Skeletal muscle tissue (tissue), 4 donors: ENCODE measurements around the gene HMGXB4. TPM values are rescaled to one million over a fixed set of nuclear protein-coding genes. Genes with fewer than 3 reads are reported as not detected.

Source experiments
- H3K27ac ChIP-seq: one replicate; pipeline ENCODE4 v1.7.0; 2013; ENCODE audit warnings: mild to moderate bottlenecking, low read depth, low read length, inconsistent platforms
- H3K27me3 ChIP-seq, 3 donors: one replicate each; pipeline ENCODE4 v1.7.0; 2013; ENCODE audit warnings: low read length in 3 of 3; ENCODE audit not compliant: control insufficient read depth in 3 of 3, insufficient read depth in 3 of 3
- H3K36me3 ChIP-seq, 3 donors: one replicate each; pipeline ENCODE4 v1.7.0; 2013; ENCODE audit warnings: low read length in 3 of 3; ENCODE audit not compliant: control insufficient read depth in 3 of 3, insufficient read depth in 3 of 3
- H3K4me1 ChIP-seq, 3 donors: one replicate each; pipeline ENCODE4 v1.7.0; 2013; ENCODE audit warnings: low read length in 3 of 3, mild to moderate bottlenecking in 3 of 3; ENCODE audit not compliant: control insufficient read depth in 3 of 3, insufficient read depth in 3 of 3
- H3K4me3 ChIP-seq, 3 donors: one replicate each; pipeline ENCODE4 v1.7.0; 2013; ENCODE audit warnings: low read length in 3 of 3
- H3K9ac ChIP-seq, 3 donors: one replicate each; pipeline ENCODE4 v1.7.0; 2013; ENCODE audit warnings: low read length in 3 of 3, mild to moderate bottlenecking in 3 of 3, moderate library complexity in 2 of 3, low read depth in 1 of 3
- H3K9me3 ChIP-seq, 3 donors: one replicate each; pipeline ENCODE4 v1.7.0; 2013; ENCODE audit warnings: low read length in 3 of 3; ENCODE audit not compliant: control insufficient read depth in 3 of 3
- total RNA-seq: library from RNA; depleted of rRNA; stranded (reverse); fragments of >200 nt; gene quantifications from one replicate; pipeline ENCODE4 v1.2.3, GENCODE V29; 2014
- donor health status: Osteomylitis.

The HMGXB4 gene
- total RNA-seq = 9.9 TPM

DNA sequence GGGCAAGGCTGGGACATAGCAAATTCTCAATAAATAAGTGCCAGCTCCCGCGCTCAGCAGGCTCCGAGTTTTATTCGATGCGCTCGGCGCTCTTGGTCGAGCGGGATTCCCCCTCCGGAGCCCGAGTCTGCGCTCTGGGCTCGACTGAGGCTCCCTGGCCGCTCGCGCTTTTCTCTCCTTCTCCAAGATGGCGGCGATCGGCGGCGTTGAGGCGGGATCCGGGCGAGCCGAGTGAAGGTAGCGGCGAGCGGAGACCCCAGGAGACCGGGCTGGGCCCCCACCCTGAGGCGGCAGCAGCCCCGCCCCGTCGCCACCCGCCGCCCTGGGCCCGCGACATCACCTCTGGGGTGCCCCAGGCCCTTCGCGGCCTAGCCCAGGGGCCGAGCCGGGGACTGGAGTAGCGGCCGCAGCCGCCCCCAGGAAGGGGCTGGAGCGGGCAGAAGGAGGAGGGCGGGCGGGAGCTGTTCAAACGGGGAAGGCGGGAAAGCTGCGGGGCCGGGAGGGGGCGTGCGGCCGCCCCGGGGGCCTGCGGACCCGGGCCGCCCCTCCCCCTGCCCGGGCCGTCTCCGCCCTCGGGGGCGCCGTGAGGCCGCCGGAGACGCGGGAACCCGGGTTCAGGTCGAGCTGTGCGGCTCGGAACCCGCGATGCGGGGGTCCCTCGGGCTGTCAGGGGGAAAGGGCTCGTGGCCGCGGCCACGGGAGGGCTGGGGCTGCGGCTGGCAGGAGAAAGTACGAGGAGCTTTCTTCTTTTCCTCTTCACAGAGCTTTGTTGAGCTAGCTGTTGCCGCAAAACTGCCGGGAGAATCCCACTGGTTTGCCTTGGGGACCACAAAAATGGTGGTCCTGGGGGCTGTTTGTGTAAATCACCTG lies at the start of gene HMGXB4:
TSS of gene HMGXB4 (plus strand) at position 173 of the 870 bp plus-strand sequence. CDS start 4,898 bp downstream, outside the sequence.
- H3K27me3 ChIP-seq = no peaks in the 10 kb centered on the region
- H3K4me1 ChIP-seq = peaks cover 14 to 17% (median 16%) of the 10 kb centered on the region in 3 donors
- H3K9ac ChIP-seq = peak within 1 kb of the TSS; percentile 85 to 93 (median 92)
- H3K9me3 ChIP-seq = no peaks in the 10 kb centered on the region
- H3K4me3 ChIP-seq = peak within 1 kb of the TSS; percentile 85 to 91 (median 89)
- H3K27ac ChIP-seq = peak within 1 kb of the TSS; percentile 93
- peaks cover 3 to 6% (median 5%) of the 10 kb centered on the region in 3 donors for H3K36me3 ChIP-seq

DNA sequence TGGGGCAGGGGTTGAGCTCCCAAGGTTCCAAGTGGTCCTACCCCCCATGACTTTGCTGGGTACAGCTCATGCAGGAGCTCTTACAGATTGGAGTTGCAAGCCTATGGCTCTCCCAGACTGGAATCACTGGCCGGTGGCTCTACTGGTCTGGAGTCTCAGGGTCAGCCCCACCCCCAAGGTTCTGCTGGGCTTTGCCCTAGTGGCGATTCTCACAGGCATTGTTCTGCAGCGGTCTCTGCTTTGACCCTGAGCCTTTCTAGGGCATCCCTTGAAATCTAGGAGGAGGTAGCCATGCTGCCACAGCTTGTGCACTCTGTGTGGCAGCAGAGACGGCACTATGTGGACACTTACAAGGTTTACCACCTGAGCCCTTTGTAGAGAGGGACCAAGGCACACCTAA lies 49.3 kb upstream of the HMGXB4 start:
- Histone ChIP-seq H3K4me3 (no peak overlapping the region), H3K4me1 (no peaks in the 10 kb centered on the region), H3K9me3 (no peaks in the 10 kb centered on the region), H3K9ac (no peak overlapping the region), H3K36me3 (no peaks in the 10 kb centered on the region), H3K27me3 (peaks cover 7 to 25% (median 25%) of the 10 kb centered on the region in 3 donors), H3K27ac (no peak overlapping the region)

DNA sequence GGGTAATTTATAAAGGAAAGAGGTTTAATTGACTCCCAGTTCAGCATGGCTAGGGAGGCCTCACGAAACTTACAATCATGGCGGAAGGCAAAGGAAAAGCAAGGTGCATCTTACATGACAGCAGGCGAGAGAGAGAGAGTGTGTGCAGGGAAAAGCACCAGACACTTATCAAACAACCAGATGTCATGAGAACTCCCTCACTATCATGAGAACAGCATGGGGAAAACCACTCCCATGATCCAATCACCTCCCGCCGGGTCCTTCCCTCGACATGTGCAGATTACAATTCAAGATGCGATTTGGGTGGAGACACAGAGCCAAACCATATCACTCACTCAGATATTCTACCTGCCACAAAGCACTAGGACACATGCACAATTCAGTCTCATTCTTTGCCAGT lies 48.1 kb upstream of the HMGXB4 start:
- peaks cover 7 to 25% (median 25%) of the 10 kb centered on the region in 3 donors for H3K27me3 ChIP-seq

GRCh38 chr22:35212009-35212408 lies 45.3 kb upstream of the HMGXB4 start:
- Histone ChIP-seq H3K9me3 (no peaks in the 10 kb centered on the region), H3K4me3 (no peak overlapping the region), H3K36me3 (no peaks in the 10 kb centered on the region), H3K9ac (no peak overlapping the region), H3K27ac (no peak overlapping the region), H3K27me3 (peaks cover 7 to 18% (median 14%) of the 10 kb centered on the region in 3 donors), H3K4me1 (no peaks in the 10 kb centered on the region)

More for the DNA sequence above, 48.1 kb upstream of the HMGXB4 start:
- no peak overlapping the region for H3K4me3 ChIP-seq
- no peak overlapping the region for H3K9ac ChIP-seq
- H3K27ac ChIP-seq = no peak overlapping the region
- no peaks in the 10 kb centered on the region for H3K36me3 ChIP-seq
- H3K9me3 ChIP-seq = no peaks in the 10 kb centered on the region
- no peaks in the 10 kb centered on the region for H3K4me1 ChIP-seq

DNA sequence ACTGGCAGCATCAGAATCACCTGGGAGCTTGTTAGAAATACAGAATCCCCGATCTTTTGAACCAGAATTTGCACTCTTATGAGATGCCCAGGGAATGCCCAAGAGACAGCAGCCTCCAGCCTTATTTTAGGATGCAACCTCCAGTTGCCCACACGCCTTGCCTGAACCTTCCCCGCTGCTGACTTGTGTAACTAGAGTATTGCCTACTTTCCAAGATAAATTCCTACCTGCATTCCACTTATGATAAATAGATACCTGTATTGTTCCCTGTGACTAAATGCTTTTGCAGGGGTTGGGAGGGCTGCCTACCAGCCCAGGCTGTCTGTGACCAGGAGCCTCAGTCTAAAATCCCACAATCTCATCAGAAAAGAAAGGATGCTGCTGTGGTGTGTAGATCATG lies 44.3 kb upstream of the HMGXB4 start:
- Histone ChIP-seq H3K4me3 (no peak overlapping the region), H3K9me3 (peaks cover 0 to under 1% (median 0%) of the 10 kb centered on the region in 3 donors), H3K27ac (no peak overlapping the region), H3K4me1 (no peaks in the 10 kb centered on the region), H3K36me3 (no peaks in the 10 kb centered on the region), H3K27me3 (peaks cover 7 to 18% (median 8%) of the 10 kb centered on the region in 3 donors), H3K9ac (no peak overlapping the region)

DNA sequence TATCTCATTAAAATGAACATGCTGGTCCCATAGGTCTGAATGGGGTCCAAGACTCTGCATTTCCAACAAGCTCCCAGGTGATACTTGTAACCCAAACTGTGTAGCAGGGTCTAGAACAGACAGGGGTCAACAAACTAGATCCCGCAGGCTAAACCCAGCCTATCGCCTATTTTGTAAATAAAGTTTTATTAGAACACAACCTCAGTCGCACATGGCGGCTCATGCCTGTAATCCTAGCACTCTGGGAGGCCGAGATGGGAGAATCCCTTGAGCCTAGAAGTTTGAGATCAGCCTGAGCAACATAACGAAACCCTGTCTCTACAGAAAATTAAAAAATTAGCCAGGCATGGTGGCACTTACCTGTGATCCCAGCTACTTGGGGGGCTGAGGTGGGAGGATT lies 42.3 kb upstream of the HMGXB4 start:
- Histone ChIP-seq H3K4me3 (no peak overlapping the region), H3K9ac (no peak overlapping the region), H3K4me1 (no peaks in the 10 kb centered on the region), H3K9me3 (peaks cover 0 to 3% (median 0%) of the 10 kb centered on the region in 3 donors), H3K27me3 (peaks cover 4 to 17% (median 12%) of the 10 kb centered on the region in 3 donors), H3K36me3 (no peaks in the 10 kb centered on the region), H3K27ac (no peak overlapping the region)

DNA sequence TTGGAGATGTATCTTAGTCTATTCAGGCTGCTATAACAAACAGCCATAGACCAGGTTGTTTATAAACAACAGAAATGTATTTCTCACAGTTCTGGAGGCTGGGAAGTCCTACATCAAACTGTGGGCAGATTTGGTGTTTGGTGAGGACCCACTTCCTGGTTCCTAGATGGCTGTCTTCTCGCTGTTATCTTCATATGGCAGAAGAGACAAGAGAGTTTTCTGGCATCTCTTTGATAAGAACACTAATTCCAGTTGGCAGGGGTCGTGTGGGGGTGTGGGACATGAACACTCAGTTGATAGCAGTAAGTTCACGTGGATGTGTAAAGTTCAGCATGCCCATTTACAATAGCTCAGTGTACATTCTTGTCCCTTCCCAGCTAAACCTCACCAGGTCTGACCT lies 41.3 kb upstream of the HMGXB4 start:
- Histone ChIP-seq H3K27me3 (peaks cover 4 to 12% (median 6%) of the 10 kb centered on the region in 3 donors), H3K4me1 (no peaks in the 10 kb centered on the region), H3K27ac (no peak overlapping the region), H3K4me3 (no peak overlapping the region), H3K9ac (no peak overlapping the region), H3K9me3 (peaks cover 0 to 3% (median 0%) of the 10 kb centered on the region in 3 donors), H3K36me3 (no peaks in the 10 kb centered on the region)

DNA sequence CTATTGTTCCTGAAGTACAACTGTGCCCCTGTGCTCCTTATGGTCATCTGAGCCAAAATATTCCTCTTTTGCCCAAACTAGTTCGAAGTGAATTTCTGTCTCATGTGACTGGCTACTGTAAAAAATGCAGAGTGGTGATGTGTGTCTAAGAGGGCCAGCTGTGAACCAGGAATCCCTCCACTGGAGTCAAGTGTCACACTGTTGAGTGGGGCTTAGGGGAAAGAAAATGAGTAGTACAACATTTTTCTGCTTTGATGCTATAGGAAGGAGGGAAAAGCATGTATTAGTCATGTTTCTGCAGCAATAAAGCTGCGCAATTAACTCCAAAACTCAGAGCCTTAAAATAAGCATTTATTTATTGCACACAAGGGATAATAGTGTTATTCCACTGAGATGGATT lies 39.8 kb upstream of the HMGXB4 start:
- H3K4me3 ChIP-seq = no peak overlapping the region
- no peak overlapping the region for H3K9ac ChIP-seq
- H3K36me3 ChIP-seq = no peaks in the 10 kb centered on the region
- no peaks in the 10 kb centered on the region for H3K4me1 ChIP-seq
- H3K27ac ChIP-seq = no peak overlapping the region
- peaks cover 0 to 5% (median 0%) of the 10 kb centered on the region in 3 donors for H3K27me3 ChIP-seq
- H3K9me3 ChIP-seq = peaks cover 0 to 3% (median 0%) of the 10 kb centered on the region in 3 donors

DNA sequence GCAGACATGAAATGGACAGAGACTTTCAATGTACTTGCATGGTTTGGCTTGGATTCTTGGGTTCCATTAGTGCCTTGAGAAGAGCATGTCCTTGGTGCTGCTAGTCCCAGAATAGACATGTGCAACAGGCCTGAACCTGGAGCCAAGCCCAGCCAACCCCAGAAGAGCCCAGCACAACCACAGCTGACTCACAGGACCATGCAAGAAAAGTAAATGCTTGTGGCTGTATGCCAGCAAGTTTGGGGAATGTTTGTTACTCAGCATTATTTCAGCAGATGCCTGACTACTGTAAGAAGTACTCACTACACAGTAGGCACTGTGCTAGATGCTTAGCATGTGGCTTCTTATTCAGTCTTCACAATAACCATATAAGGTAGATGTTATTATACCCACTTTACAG lies 39.2 kb upstream of the HMGXB4 start:
- H3K27me3 ChIP-seq = peaks cover 0 to 5% (median 0%) of the 10 kb centered on the region in 3 donors
- H3K4me1 ChIP-seq = no peaks in the 10 kb centered on the region
- no peak overlapping the region for H3K27ac ChIP-seq
- H3K36me3 ChIP-seq = no peaks in the 10 kb centered on the region
- H3K9me3 ChIP-seq = peaks cover 0 to 3% (median 0%) of the 10 kb centered on the region in 3 donors
- H3K9ac ChIP-seq = no peak overlapping the region
- H3K4me3 ChIP-seq = no peak overlapping the region

- Histone ChIP-seq H3K9ac (no peak overlapping the region), H3K27me3 (peaks cover 0 to 5% (median 0%) of the 10 kb centered on the region in 3 donors), H3K36me3 (no peaks in the 10 kb centered on the region), H3K4me1 (no peaks in the 10 kb centered on the region), H3K4me3 (no peak overlapping the region), H3K9me3 (peaks cover 0 to 3% (median 0%) of the 10 kb centered on the region in 3 donors), H3K27ac (no peak overlapping the region)
Measured at GRCh38 chr22:35219012-35219411, 38.3 kb upstream of the HMGXB4 start.
